ENCODE results near the gene OTOP2. TPM values are rescaled to one million over a fixed set of nuclear protein-coding genes. Genes with fewer than 3 reads are reported as not detected.

OTOP2 gene
- total and polyA plus RNA-seq, 9 of the 15 experiments (the other 6 are each of a cell fraction or from before 2014, with no cell fraction given), result 0.04 to 0.36 (median 0.14) TPM; not detected in 1

DNA sequence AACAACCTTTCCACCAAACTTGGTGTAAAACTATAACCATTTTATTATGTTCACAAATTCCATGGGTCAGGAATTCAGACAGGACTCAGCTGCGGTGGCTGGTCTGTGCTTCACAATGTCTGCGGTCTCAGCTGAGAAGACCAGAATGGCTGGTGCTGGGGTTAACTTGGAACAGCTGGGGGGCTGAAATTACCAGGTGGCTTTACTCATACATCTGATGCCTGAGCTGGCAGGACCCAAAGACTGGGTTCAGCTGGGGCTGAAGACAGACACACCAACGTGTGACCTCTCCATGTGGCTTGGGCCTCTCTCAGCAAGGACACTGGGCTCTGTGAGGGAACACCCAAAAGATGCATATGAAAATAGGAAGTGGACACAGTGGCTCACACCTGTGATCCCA is 54.2 kb downstream of the OTOP2 start:
- Histone ChIP-seq H3K27me3 (ENCODE audit: control insufficient read depth in 2 of 2, insufficient read depth in 2 of 2, low read length in 2 of 2) (no peaks in the 10 kb centered on the region), H3K4me2 (ENCODE audit: insufficient read depth, low read length) (no peak overlapping the region), H3K9me3 (replicated peaks; ENCODE audit: control insufficient read depth, insufficient read depth, low read depth, low read length) (no peaks in the 10 kb centered on the region), H3K4me1 (replicated peaks in 1 of 2; ENCODE audit: control insufficient read depth in 2 of 2, insufficient read depth in 2 of 2, low read length in 2 of 2) (peaks cover 18 to 38% of the 10 kb centered on the region in 2 experiments), H3K36me3 (ENCODE audit: control insufficient read depth, insufficient read depth, low read length) (no peaks in the 10 kb centered on the region), H2AFZ (ENCODE audit: low read depth, low read length) (no peak overlapping the region), H4K20me1 (replicated peaks; ENCODE audit: control insufficient read depth, insufficient read depth, low read length) (no peaks in the 10 kb centered on the region), H3K27ac (ENCODE audit: extremely low read depth, low read depth, low read length) (no peak overlapping the region), H3K9ac (ENCODE audit: insufficient read depth in 1 of 2, low read depth in 2 of 2, low read length in 2 of 2) (no peak overlapping the region; a peak in 1 of 4 replicates), H3K4me3 (no peak overlapping the region), H3K79me2 (ENCODE audit: control insufficient read depth, insufficient read depth, low read length) (0 out of 3 replicates have a peak, but pooled peaks cover 3% of the 10 kb centered on the region), H3K9me1 (ENCODE audit: control insufficient read depth, insufficient read depth, low read length) (no peaks in the 10 kb centered on the region)
- intact Hi-C loops (cut with micrococcal nuclease) (no loop called here), in situ Hi-C loops (cut with MboI) (no loop called here)
- WGBS (ENCODE audit: insufficient coverage, low coverage, missing lambda C conversion rate), result 64% methylated on average over 3 of the region's 3 CpGs
- CTCF ChIA-PET (ENCODE audit: low intra/inter-chr PET ratio), result no interaction called here
- POLR2A ChIA-PET, result interaction anchor here (0.6 kb wide), 1 partner anchor 1293 kb away, joined by 4 read pairs; no protein-coding TSS in a partner anchor
- ATAC-seq (no peak), DNase-seq (ENCODE audit: extremely low read depth in 1 of 4, low spot score in 3 of 4) (no peak), FAIRE-seq (no peak)
- no TSS peak for BruUV-seq (replicated peaks)
- TF ChIP-seq EP400 (IDR thresholded peaks at IDR 0.05) (no peak), SPI1 (IDR thresholded peaks at IDR 0.05; ENCODE audit: borderline replicate concordance, low read depth, low read length) (peak; percentile 57)

- no peak overlapping the region for H3K4me3 ChIP-seq
- no peaks in the 10 kb centered on the region for H3K27me3 ChIP-seq (ENCODE audit: control insufficient read depth in 2 of 2, insufficient read depth in 2 of 2, low read length in 2 of 2)
- no peaks in the 10 kb centered on the region for H4K20me1 ChIP-seq (replicated peaks; ENCODE audit: control insufficient read depth, insufficient read depth, low read length)
- no peaks in the 10 kb centered on the region for H3K9me1 ChIP-seq (ENCODE audit: control insufficient read depth, insufficient read depth, low read length)
- H3K9me3 ChIP-seq (replicated peaks; ENCODE audit: control insufficient read depth, insufficient read depth, low read depth, low read length), result no peaks in the 10 kb centered on the region
- in situ Hi-C loops (cut with MboI) (no loop called here), intact Hi-C loops (cut with micrococcal nuclease) (no loop called here)
- 31% methylated on average over 17 of the region's 17 CpGs for WGBS (ENCODE audit: insufficient coverage, low coverage, missing lambda C conversion rate)
- ATAC-seq (0 out of 3 replicates have a peak, but pooled peaks have one; percentile 3), FAIRE-seq (peak; percentile 70), DNase-seq (ENCODE audit: extremely low read depth in 1 of 4, low spot score in 3 of 4) (peak; percentile 36 to 77 (median 46))
- H3K36me3 ChIP-seq (ENCODE audit: control insufficient read depth, insufficient read depth, low read length), result no peaks in the 10 kb centered on the region
- H3K79me2 ChIP-seq (ENCODE audit: control insufficient read depth, insufficient read depth, low read length), result 0 out of 3 replicates have a peak, but pooled peaks cover 3% of the 10 kb centered on the region
- POLR2A ChIA-PET, result interaction anchor here (1.6 kb wide), 1 partner anchor 33 kb away, joined by 5 read pairs; the partner anchor contains the start of gene MRPL58
- H2AFZ ChIP-seq (ENCODE audit: low read depth, low read length), result peak overlapping the region; percentile 54
- no peak overlapping the region; the same call in 1 of the 2 replicates for H3K4me2 ChIP-seq (ENCODE audit: insufficient read depth, low read length)
- H3K27ac ChIP-seq (ENCODE audit: extremely low read depth, low read depth, low read length), result no peak overlapping the region
- BruUV-seq (replicated peaks), result no TSS peak
- H3K4me1 ChIP-seq (replicated peaks in 1 of 2; ENCODE audit: control insufficient read depth in 2 of 2, insufficient read depth in 2 of 2, low read length in 2 of 2), result peaks cover 18 to 38% of the 10 kb centered on the region in 2 experiments
- H3K9ac ChIP-seq (ENCODE audit: insufficient read depth in 1 of 2, low read depth in 2 of 2, low read length in 2 of 2), result peak overlapping the region in 1 of 2 experiments; percentile 65; a peak in 1 of 4 replicates
- CTCF ChIA-PET (ENCODE audit: low intra/inter-chr PET ratio), result no interaction called here
- no peak for TF ChIP-seq NR2C1 (IDR thresholded peaks at IDR 0.05)
- TF ChIP-seq NR2C1 (tag; IDR thresholded peaks at IDR 0.05), result 0 out of 2 replicates have a peak, but pooled peaks have one; percentile 19
- TF ChIP-seq ETV5 (CRISPR knock-in tag; IDR thresholded peaks at IDR 0.05; ENCODE audit: low read depth), result peak; percentile 88
- TF ChIP-seq ZNF239 (CRISPR knock-in tag; IDR thresholded peaks at IDR 0.05), result no peak
- no peak for TF ChIP-seq CREM (IDR thresholded peaks at IDR 0.05; ENCODE audit: low read depth)
- peak; percentile 94 for TF ChIP-seq ADNP (tag; IDR thresholded peaks at IDR 0.05)
- peak; percentile 74 for TF ChIP-seq VEZF1 (CRISPR knock-in tag; IDR thresholded peaks at IDR 0.05)
- peak; percentile 72 for TF ChIP-seq ARID1B (IDR thresholded peaks at IDR 0.05)
- TF ChIP-seq TRIM24 (IDR thresholded peaks at IDR 0.05), result 0 out of 4 replicates have a peak, but pooled peaks of 1 of the 2 experiments have one; percentile 12
- TF ChIP-seq EGR1 (conservative IDR thresholded peaks at IDR 0.05), result peak; percentile 91
- TF ChIP-seq RCOR1 (IDR thresholded peaks at IDR 0.05; ENCODE audit: borderline replicate concordance in 1 of 2, low read depth in 2 of 2, low read length in 2 of 2), result peak in 1 of 2 experiments; percentile 91; a peak in 2 of 4 replicates
- no peak for TF ChIP-seq RBM34 (IDR thresholded peaks at IDR 0.05; ENCODE audit: borderline replicate concordance, insufficient read depth, low read length)
- peak; percentile 47; the same call in 1 of the 2 replicates for TF ChIP-seq RAD51 (IDR thresholded peaks at IDR 0.05; ENCODE audit: borderline replicate concordance, low read depth)
Observed at GRCh38 chr17:74979408-74980146, 55.5 kb downstream of the OTOP2 start.
